NK-92 (cell line): ENCODE results near the gene CFAP54.

Source experiments
- DNase-seq: peaks from one replicate; lab custom pipeline; 2025; ENCODE audit not compliant: unreplicated experiment; lab: John Stamatoyannopoulos, UW

Gene CFAP54

DNA sequence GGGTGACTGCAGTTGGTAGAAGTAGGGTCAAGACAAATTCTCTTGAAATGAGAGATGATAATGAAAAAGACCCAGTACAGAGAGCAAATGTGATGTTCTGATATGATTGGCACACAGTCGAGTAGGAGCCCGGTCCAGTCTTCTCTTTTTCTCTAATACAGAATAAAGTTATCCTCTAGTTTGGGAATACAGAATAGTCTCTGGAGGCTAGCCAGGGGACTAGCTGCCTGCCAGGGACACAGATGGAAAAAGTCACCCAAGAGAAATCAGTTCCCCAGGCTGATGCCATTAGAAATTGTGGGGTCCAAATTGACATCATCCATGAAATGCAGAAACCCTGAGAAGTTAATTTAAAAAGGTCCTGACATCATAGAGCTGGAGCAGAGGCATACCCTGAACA, 240.5 kb downstream of the CFAP54 start:
- DNase-seq, result no peak

DNA sequence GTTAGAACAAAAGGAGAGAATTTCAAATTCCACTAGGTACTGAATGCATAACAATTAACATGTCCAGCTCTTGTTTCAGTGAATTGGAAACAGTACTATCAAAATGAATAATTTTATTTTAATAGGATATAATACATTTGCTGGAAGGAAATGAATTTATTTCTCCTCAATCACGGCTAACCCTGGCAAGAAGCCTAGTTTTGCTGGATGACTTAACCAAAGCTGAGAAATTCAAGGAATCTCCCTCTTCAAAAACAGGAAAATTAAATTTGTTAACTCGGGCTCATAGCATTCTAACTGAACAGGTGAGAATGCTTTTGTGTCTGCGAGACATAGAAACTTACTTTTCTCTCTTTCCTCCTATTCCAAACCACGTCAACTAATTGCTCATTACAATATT, 254.2 kb downstream of the CFAP54 start:
- no peak for DNase-seq

DNA sequence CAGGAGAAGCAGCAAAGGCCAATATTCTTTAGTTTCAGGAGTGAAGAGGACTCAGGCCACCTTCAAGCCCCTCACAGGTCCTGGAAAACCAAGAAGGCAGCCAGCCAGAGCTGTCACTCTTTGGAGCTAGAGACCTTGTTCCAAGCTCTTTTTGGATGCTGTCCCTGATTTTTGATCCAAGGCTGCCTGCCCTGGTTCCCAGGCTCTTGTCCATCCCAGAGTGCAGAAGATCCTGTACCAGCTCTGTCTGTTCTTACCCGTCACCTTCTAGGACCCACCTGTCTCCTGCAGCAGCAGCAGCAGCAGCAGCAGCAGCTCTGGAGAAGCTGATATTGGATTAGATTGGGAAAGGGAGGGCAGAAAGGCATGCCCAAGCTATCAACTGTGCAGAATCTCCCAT, 260.6 kb downstream of the CFAP54 start:
- DNase-seq, result no peak

DNA sequence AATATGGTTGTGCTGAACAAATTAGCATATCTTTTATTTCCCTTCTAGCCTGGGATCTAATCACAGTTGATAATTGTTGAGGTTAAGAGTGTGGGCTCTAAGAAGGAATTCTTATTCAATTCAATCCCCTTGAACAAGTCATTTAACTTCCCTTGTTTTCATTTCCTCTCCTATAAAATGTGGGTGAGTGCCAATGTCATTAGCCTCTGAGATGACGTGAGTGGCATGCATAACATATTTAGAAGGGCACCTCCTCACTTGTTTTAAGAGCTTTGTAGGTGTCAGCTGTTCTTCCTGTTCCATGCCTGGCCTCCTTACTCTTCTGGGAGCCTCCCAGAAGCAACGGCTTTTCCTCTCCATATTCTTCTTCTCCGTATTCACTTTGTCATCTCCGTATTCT, 262.2 kb downstream of the CFAP54 start:
- no peak for DNase-seq

DNA sequence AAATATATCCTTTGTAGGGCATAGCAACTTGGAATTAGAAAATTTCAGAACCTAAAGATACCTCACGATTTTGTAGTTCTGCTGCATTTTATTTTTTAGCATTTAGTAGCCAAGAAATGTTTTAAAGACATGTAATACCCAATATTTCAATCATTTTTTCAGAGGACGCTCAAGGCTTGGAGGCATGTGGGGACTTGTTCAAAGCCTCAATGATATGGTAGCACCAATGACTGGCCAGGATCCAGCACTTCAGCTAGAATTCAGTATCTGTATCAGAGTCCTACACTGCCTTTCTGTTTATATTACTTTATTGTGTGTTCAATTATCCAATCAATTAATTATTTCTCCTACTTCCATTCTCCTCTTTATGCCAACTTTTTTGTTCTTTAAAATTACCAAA, 262.8 kb downstream of the CFAP54 start:
- DNase-seq, result no peak

DNA sequence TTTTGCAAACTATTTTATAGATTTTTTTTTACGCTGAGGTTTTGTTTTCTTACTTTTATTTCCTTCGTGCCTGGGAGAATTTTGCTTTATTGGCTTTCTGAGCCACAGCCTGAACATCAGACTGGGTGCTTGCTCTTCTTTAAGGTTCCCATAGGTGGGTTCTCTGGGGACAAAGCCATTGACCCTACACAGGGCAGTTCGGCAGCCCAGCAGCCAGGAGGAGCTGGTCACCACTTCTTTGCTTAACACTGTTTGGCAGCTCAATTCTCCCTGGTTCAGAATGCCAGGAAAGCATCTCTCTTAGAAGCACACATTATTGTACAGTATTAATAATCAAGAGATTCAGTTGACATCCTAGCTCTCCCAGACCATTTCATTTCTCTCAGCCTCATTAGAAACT, 276.9 kb downstream of the CFAP54 start:
- no peak for DNase-seq

DNA sequence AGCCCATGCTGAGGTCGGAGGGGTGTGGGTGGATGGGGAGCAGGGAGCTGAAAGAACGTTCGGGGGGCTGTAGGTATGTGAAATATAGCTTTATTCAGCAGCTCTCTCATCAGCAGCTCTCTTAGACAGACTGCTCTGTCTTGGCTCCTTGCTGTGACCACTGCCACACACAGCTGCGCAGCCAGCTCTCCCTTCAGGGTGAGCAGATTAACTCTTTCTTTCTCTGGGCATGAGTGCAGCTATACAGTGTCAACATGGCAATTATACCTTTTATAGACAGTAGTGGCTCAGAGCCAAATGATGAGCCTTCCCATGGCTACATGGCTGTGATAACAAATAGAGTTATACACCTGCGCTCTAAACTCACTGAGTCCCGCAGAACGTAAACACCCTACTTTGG, 280.0 kb downstream of the CFAP54 start:
- DNase-seq, result no peak

DNA sequence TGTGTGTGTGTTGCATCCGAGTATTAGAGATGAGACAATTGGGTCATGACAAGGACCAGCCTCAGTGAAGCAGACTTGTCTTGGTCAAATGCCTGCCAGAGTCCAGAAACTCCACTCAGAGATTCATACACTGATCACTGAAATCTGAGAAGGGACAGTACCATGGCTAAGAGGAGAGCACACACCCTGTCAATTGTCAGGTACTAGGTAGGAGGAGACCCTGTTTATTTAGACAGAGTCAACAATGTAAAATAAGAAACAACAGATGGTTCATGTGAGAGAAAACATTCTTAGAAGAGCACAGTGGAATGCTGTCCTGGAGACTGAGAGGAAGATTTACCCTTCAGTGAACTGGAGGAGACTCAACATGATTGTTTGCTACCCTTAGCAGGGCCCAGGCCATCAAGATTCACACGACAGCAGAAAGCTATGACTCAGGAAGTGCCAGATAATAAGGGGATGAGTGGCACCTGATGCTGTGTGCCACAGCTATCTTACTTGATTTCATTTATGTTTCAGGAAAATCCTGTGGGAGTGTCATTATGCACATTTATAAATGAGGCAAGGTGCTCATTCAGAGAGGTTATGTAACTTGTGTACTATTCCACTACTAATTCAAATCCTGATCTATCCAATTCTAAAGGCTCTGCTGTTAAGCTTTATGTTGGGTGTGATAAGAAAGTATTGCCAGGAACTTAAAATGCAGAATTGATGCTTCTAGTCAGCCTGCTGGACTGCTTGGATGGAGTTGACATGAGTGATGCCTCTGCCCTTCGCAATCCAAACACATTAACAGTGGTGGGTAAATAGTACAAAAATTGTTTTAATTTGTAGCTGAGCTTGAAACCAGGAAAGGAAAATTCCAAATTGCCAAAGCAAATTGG, 281.1 kb downstream of the CFAP54 start:
- DNase-seq, result no peak

DNA sequence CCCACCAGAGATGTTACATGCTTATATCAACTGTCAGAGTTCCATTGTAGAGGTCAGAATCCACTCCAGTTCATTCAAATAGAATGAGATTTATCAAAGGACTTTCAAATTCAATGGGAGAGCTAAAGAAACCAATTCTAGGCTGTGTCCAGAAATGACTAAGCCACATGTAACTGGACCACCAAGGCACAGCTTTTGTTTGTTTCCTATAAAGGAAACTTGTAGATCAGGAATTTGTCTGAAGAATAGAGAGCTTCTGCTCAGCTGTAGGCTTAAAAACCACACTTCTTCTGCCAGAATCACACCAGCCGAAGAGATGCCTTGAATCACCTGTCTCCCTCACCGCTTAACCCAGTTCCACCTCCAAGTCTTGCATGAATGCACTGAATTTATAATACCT, 283.7 kb downstream of the CFAP54 start:
- DNase-seq, result no peak

DNA sequence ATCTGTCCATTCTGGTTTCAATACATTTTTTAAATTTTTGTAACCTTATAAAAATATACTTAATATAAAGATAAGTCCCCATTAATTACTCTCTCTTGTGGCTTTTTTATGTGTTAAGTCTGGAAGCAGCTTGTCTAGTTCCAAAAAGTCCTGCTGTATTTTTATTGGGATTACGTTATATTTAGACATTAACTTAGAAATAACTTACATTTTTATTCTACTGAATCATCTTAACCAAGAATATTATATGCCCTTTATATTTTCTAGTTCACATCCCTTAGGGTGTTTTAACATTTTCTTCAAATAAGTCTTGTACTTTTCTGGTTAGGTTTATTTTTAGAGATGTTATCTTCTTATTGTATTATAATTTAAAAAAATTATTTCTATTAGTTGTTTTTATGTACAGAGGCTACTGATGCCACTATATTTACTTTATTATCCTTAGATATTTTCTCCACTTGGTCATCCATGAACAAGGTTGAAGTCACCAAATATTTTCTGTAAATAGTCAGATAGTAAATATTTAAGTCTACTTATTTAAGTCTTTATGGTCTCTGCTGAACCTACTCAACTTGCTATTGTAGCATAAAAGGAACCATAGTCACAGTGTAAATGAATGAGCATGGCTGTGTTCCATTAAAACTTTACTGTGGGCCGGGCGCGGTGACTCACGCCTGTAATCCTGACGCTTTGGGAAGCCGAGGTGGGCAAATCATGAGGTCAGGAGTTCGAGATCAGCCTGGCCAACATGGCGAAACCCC, 285.3 kb downstream of the CFAP54 start:
- DNase-seq, result no peak

DNA sequence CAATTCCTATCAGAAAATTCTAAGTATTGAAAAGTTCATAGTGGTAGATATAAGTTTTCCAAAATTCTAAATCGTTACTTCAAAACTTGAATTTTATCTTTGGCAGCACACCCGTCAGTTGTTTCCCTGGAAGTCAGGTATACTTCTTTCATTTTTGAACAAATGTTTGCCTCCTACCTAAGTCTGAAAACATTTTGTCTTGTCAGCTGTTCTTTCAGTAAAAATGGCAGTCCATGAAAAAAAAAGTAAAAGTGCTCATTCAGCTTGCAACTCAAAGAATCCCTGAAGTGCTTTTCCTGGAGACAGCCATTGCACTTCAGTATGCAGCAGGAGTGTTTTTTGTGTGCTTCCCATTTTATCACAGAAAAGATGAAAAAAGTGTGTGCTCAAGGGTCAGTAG, 287.5 kb downstream of the CFAP54 start:
- no peak for DNase-seq

DNA sequence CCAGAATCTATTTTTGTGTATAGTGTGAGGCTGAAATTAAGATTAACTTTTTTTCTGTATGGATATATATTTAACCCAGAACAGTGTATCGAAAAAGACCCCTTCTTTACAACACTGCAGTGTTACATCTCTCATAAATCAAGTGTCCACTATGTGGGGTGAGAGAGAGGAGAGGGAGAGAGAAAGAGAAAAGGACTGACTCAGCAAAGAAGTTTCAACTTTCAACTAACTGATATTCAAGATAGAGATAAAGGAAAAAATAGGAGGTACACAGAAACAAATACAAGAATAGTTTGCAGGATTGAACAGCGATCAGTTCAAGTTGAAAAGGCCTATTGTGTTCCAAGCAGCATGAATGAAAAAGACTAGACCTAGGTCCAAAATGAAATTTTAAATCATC, 291.0 kb downstream of the CFAP54 start:
- no peak for DNase-seq

DNA sequence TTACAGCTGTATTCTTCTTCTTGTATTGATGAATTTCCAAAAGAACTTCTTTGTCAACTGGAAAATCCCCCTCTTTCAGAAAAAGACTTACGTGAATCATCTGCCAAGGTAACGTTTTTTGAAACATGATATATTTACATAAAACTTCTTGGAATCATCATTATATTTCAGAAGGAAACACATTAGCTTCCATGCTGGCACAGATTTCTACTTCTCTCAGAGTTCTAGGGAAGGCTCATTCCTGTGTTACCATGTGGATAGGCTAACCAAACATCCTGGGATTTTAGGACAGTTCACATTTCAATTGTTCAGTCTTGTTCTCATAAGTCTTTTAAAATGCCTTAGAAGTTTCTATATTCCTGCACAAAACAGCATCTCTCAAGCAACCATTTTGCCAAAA, 297.4 kb downstream of the CFAP54 start:
- DNase-seq, result no peak

DNA sequence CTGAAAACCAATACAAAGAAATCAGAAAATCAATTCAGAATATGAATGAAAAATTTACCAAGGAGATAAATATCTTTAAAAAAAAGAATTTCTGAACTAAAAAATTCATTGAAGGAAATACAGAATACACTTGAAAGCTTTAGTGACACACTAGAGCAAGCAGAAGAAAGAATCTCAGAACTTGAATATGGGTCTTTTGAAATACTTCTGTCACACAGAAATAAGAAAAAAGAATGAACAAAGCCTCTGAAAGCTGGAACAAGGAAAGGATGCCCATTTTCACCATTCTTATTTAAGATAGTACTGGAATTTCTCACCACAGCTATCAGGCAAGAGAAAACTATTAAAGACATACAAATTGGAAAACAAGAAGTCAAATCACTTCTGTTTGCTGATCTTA, 314.6 kb downstream of the CFAP54 start:
- no peak for DNase-seq

DNA sequence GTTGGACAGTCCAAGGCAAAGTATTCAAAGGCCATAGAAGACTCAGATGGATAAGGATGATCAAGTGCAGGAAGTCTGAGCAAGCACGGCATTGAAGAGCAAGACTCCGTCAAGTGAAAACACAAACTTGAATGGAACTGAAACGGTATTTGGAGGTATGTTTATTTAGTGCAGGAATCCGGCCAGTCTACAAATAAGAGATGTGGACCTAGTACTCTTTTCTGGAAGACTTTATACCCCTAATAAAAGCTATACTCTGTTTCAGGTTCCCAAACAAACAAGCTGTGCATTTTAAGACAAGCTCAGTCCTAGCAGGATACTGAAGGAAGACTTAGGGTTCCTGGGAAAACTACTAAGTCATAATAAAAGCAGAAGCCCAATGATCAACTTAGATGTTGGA, 316.9 kb downstream of the CFAP54 start:
- no peak for DNase-seq

DNA sequence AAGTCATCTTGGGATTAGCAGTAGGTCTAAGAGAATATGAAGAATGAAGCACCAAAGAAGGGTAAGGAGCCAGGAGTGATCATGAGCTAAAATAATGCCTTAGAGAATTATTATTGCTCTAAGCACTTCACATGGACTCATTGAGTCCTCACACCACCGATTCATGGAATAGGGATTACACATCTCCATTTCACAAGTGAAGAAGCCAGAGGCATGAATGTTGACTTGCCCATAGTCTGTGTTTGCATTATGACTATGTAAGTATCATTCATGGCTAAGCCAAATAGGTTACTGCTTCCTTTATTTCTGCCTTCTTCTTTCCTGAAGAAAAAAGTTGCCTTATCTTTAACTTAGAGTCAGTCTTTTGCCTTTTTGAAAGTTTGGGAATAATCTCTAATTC, 318.4 kb downstream of the CFAP54 start:
- no peak for DNase-seq

DNA sequence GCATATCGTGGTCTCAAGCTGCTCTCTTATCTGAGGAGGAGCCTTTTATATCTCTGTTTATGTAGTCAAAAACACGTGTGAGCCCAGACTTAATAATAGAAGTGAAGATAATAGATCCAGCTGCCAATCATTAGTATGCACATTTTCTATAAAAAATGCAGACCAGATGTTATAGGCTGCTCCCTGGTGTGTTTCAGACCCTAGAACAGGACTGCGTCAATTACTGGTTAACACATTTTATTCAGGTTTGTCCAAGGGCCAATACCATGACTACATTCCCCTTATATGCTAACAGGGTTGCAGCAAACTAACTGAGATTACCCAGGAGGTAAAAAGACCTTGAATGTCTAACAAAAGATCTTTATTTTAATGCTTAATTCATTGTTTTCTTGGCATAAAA, 319.2 kb downstream of the CFAP54 start:
- no peak for DNase-seq

DNA sequence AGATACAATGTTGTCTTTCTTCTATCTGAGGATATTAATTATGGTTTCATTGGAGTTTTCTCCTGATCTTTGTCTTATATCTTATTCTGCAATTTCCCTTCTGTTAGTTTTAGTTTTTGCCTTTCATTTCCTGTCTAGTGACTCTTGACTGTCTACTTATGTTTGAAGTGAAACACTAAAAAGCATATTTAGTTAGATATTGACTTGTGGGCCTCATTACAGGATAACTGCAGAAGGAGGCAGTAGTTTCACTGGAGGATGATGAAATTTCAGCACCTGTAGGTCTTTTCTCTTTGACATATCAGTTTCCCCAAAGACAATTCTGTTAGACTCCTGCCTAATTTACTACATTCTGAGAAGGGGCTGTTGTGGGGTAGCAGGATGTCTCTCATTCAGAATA, 320.1 kb downstream of the CFAP54 start:
- no peak for DNase-seq

DNA sequence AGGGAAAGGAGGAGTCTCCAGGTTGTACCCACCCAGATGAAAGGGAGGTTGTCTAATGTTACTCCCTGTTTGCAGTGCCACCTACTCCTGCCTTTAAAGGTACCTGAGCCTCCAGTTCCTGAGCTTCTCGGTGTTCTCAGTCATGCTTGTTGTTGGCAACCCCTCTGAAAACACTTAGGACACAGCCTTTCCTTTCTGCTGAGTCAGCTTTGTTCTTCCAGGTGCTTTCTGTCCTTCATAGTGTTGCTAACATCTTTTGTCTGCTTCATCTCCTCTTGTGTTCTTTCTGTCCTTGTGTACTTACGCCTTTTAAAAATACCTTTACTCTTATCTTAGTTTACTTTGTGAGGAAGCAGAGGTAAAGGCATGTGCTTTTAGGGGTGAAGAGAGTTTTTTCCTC, 320.7 kb downstream of the CFAP54 start:
- DNase-seq, result no peak

DNA sequence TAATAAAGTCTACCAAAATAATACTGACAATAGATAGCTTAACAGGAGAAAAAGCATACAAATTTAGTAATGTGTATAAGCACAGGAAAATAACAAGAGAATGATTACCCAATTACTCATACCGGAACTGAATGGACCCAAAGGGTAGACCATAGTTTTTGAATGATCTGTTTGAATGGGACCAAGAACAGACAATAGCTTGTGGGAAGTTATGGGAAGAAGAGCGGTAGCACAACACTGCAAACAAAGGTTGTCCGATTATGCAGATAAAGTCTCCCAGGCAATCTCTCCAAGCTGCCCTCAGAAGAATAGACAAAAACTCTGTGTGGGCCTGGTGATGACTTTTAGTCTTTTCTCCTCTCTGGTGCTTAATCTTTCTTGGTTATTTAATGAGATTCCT, 321.1 kb downstream of the CFAP54 start:
- no peak for DNase-seq

DNA sequence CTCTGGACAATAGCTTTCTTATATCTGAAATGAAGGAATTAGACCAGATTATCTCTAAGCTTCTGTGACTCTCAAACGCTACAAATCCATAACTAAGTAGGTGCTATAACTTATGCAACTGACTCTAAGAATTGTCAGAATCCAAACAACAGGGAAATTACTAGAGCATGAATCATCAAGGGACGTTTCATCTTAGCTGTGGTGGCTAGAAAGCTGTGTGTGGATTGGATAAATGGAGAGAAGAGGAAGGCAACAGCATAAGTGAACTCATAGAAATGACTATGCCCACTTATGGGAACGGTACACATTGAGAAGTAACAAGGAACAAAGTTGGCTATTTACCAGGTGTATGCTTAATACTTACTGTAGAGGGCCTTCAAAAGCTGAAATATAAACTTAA, 321.7 kb downstream of the CFAP54 start:
- no peak for DNase-seq

DNA sequence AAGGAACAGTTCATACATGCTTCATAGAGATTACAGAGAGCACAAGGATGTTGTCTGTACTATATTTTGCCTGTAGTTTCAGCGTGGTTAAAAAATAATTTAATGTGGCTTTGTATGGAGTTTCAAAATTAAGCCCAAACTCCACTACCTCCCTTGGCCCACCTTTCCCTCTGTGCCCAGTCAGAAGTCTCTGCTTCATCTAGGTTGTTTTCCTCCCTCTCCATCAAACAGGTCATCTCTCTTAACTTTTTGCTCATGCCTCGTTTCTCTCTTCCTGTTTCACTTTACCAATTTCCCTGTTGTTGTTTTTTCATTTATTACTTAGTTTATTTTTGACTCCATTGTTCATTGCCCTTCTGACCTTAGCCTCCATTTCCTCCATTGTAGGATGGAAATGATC, 322.8 kb downstream of the CFAP54 start:
- DNase-seq, result no peak

DNA sequence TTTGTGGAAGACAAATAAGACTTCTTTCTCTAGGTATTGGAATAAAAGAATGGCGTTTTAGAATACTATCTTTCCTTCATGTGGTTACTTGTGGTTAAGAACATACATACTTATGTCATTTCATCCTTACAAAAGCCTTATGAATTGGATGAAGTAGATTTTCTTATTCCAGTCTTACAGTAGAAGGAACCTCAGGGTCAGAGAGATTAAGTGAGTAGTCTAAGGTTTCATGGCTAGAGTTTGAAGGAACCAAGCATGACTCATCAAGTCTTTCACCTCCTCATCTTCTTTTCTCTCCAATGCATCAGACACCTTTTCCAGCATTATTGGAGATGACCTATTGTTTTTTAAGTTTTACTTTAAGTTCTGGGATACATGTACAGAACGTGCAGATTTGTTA, 324.8 kb downstream of the CFAP54 start:
- DNase-seq, result no peak
